ENCODE measurements around the gene HNMT.

Gene HNMT

GRCh38 chr2:138012082-138012481 is 47.8 kb downstream of the HNMT start:
- DNase-seq (no peak), ATAC-seq (no peak)

- DNase-seq = no peak
- no peak for ATAC-seq
Observed at GRCh38 chr2:138012968-138013367, 48.7 kb downstream of the HNMT start.

- ATAC-seq (no peak), DNase-seq (no peak)
Observed at GRCh38 chr2:138013639-138014038, 49.4 kb downstream of the HNMT start.

DNA sequence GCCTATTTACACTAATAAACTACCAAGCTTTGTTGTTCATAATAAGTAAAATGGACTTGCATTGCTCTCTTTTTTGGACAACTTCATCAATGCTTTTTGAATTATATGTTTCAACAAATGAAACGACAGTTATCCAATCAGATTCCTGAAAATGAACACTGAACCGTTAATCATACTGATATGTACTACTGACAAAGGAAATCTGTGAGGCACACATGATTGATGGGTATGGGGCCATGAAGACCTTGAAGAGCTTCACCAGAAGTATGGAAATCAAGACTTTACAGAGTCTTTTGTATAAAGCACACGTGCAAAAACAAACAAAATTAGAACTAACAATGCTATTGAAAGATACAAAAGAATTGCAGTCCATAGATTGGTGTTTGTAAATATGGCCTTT is 51.2 kb downstream of the HNMT start:
- ATAC-seq (no peak), DNase-seq (no peak)

- no peak for ATAC-seq
- DNase-seq = no peak
Observed at GRCh38 chr2:138016351-138017087, 52.2 kb downstream of the HNMT start.

DNA sequence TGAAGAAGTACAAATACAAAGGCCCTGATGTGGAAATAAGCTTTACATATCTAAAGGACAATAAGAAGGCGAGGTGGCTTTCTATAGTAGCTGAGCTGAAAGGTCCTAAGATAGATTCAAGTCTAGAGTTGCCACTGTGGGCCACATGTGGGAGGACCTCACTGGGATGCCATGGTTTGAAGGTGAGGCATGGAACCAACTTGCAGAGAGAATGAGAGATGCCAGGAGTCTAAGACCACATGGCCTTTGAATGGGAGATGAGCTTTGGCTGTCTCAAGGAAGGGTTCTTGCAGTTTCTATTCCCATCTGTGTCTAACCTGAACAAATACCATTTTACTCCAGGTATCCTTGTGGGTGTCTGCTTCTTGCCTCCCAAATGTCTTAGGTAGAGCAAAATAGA is 53.6 kb downstream of the HNMT start:
- ATAC-seq = no peak
- no peak for DNase-seq

DNA sequence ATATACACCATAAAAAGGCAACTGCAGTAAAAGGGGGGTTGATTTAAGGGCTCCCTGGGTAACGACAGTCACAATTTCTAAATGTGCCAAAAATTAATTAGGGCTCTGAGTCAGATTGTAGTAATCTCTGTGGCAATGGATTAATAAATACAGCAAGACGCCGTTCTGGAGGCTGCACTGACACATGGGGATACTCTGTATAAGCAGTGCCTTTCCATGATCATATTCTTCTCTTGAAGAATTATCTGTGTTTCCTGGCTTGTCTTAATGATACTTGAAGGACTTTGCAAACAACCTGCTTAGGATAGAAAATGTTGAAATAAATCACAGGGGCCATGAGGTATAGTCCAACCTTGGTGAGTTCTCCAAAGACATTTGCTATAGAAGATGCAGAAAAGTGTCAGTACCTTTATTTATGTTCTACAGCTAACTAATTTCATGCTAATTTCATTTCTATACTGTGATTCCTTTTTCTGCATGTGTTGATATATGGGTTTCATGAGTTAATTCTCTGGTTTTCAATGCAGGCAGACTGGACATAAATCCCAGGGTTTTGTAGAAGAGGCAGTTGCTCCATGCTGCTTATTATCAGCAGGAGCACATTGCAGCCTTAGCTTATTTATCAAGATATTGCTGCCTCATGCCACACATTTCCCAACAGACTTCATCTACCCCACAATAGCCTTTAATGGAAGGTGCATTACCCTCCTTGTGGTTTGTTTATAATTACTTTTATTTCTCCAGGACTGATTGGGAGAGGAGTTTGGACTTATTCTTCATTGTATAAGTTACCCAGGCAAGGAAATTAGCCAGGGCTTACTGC is 54.8 kb downstream of the HNMT start:
- DNase-seq (no peak), ATAC-seq (no peak)

GRCh38 chr2:138020432-138020831 is 56.2 kb downstream of the HNMT start:
- ATAC-seq (no peak), DNase-seq (no peak)

DNA sequence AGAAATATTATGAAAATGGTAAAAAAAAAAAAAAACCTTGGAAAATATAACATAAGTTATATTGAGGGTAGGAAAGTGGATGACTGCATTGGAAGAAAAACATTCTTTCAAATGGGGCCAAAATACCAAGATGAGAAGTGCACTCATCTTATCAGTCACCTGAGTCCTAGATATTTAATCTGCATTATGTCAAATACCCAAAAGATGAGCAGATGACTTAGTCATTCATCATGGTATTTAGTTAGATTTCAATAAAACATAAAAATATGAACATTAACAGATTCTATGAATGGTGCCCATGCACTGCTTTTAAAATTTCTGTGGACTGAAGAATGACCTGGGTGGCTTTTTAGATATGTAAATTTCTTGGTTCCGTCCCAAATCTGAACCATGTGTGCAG is 56.9 kb downstream of the HNMT start:
- no peak for ATAC-seq

GRCh38 chr2:138023298-138023697 is 59.0 kb downstream of the HNMT start:
- no peak for DNase-seq

More for the DNA sequence above, 56.9 kb downstream of the HNMT start:
- no peak for DNase-seq

GRCh38 chr2:138023976-138024375 is 59.7 kb downstream of the HNMT start:
- DNase-seq (no peak), ATAC-seq (no peak)

More at GRCh38 chr2:138023298-138023697, 59.0 kb downstream of the HNMT start:
- ATAC-seq = no peak

DNA sequence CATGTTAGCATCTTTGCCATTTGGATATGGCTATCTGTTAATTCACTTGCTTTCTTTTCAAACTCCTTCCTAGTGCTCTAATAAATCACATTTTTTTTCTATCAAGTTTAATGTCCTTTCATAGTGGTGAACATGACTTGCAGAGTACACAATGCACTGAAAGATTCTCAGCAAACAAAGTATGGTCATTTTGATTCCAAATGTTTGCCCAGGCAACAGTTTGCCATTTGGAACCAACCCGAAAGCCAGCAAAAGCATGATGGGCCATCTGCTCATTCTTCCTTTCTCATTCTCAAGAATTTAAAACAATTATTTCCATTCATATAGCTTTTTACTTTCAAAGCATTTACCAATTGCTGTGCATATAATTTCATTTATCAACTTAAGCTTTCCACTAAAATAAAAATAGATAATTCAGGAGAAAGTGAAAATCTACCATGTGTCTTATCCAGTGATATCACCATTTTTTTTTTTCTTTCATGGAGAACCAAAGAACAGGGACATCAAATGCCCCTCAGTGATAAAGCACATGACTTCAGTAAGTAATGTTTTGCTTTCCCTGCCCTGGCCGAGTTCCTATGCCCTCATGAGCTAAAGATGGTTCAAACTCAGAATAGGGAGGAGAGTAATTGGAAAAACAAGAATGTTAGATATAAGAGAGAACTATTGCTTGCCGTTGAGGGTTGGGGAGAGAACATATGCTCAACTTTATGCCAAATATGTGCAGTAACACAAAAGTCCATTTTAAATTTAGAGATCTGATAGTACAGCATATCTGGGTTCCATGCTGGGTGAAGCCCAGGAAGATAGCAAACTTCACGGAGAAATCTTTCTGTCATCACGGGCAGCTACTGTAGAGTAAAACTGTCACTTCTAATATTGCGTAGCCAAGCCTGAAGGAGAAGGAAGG is 62.1 kb downstream of the HNMT start:
- ATAC-seq = no peak

GRCh38 chr2:138028538-138028937 is 64.3 kb downstream of the HNMT start:
- ATAC-seq (no peak), DNase-seq (no peak)

More for the DNA sequence above, 62.1 kb downstream of the HNMT start:
- no peak for DNase-seq

DNA sequence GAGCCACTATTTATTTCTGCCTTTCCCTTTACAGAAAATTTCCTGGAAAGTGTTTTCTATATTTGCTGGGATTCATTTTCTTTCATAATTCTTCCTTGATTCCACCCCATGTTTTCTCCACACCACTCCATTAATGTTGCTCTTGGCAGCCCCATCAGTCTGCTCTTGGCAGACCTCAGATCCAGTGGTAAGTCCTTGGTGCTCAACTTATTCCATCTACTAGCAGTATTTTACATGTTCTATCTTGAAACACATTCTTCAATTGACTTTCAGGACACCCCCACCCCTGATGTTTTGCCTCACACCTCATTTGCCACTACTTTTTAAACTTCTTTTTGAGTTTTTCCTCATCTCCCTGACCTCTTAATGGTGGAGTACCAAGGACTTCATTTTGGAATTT is 65.0 kb downstream of the HNMT start:
- no peak for ATAC-seq
- DNase-seq = no peak

DNA sequence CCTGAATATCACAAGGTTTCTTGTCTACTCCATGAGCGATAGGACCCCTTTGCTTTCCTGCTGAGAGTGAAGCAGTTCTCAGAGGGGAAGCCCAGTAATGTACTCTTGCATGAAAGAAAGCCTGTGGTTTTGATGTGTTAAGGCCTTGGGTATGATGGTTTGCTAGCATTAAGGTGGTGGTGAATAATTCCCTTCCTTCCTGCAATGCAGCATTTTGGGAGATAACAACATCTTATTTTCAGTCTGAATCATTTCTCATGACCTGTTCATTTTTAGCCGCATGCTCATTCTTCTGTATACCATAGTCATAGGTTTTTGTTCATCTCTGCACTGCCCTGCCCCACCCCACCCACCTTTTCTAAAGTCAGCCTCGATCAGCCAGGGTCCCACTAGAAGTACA is 66.2 kb downstream of the HNMT start:
- ATAC-seq (peak; percentile 36), DNase-seq (no peak)

GRCh38 chr2:138032334-138032733 is 68.1 kb downstream of the HNMT start:
- ATAC-seq (no peak), DNase-seq (no peak)

DNA sequence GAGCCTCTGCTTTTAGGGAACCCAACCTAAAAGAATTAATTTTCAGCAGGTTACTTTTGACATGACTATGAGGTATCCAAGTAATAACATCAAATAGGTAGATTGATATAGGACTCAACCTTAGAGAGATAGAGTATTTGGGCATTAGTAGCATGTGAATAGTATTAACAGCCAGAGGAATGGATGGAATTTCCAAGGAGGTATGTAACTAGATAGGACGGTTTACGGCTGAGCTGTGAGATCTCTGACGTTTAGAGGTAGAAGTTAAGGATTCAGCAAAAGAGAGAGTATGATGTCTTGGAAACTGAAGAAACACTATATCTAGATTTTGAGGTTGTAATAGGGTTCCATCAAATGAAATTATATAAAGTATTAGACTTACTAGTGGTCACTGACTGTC is 70.3 kb downstream of the HNMT start:
- no peak for ATAC-seq
- no peak for DNase-seq

DNA sequence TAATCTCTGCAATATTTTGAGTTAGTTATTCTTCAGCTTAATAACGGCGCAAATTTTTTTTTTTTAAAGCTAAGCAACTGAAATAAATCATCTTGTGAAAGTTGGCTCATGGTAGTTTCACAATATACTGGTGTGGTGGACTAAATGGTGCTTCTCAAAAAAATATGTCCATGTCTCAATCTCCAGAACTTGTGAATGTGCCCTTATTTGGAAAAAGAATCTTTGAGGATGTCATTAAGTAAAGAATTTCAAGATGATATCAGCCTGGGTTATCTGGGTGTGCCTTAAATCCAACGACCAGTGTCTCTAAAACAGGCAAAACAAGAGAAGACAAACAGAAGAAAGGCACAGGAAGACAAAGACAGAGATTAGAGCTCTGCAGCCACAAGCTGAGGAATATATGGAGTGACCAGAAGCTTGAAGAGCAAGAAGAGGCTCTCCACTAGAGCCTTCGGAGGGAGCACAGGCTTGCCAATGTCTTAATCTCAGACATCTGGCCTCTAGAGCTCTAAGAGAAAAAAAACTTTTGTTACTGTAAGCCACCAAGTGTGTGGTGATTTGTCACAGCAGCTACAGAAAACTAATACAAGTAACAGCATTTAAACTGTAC is 71.4 kb downstream of the HNMT start:
- no peak for DNase-seq
- ATAC-seq = no peak

- DNase-seq = no peak
Observed at GRCh38 chr2:138036522-138036921, 72.2 kb downstream of the HNMT start.

GRCh38 chr2:138037090-138037489 is 72.8 kb downstream of the HNMT start:
- ATAC-seq = no peak
- no peak for DNase-seq

More at GRCh38 chr2:138036522-138036921, 72.2 kb downstream of the HNMT start:
- ATAC-seq = no peak

GRCh38 chr2:138040616-138041015 is 76.3 kb downstream of the HNMT start:
- no peak for ATAC-seq
- no peak for DNase-seq

GRCh38 chr2:138042311-138042710 is 78.0 kb downstream of the HNMT start:
- DNase-seq = no peak

More at GRCh38 chr2:138042311-138042710, 78.0 kb downstream of the HNMT start:
- no peak for ATAC-seq
